OCI-LY7 (cell line): ENCODE measurements around the gene ACOT9. TPM values are rescaled to one million over a fixed set of nuclear protein-coding genes. Genes with fewer than 3 reads are reported as not detected.

Experiments
- BruUV-seq: library from RNA; stranded (reverse); fragments of 400-500 nt; replicated peaks from 2 replicates; lab custom pipeline; 2021; lab: Mats Ljungman, UMichigan
- CTCF ChIA-PET: fragments of 300-600 bp; sonication (Branson Sonifier 250); formaldehyde crosslinking; loops from one replicate; lab custom pipeline; 2022; ENCODE audit warnings: antibody characterized with exemption; ENCODE audit not compliant: unreplicated experiment; lab: Charles Lee
- POLR2A ChIA-PET: fragments of 300-600 bp; sonication (Branson Sonifier 250); formaldehyde crosslinking; loops from one replicate; lab custom pipeline; 2022; ENCODE audit warnings: antibody characterized with exemption; lab: Charles Lee
- DNase-seq: peaks from one replicate; pipeline ENCODE4 v3.0.0-alpha.2; 2015; ENCODE audit warnings: low spot score
- H2AFZ ChIP-seq: fragments of 200-600 bp; sonication (generic), shearing (Covaris generic); 2 replicates; pipeline ENCODE4 v1.6.1; 2014; ENCODE audit warnings: mild to moderate bottlenecking, antibody characterized with exemption, low read length, moderate library complexity
- H3K27ac ChIP-seq: fragments of 200-600 bp; sonication (generic); 2 replicates; pipeline ENCODE4 v1.5.1; 2014; ENCODE audit warnings: mixed run types, low read depth, mild to moderate bottlenecking, moderate library complexity, low read length, inconsistent platforms; ENCODE audit not compliant: poor library complexity, severe bottlenecking
- H3K36me3 ChIP-seq: fragments of 200-600 bp; sonication (generic); 2 replicates; pipeline ENCODE4 v1.6.1; 2014; ENCODE audit warnings: mild to moderate bottlenecking, antibody characterized with exemption, low read length, moderate library complexity, mixed read lengths; ENCODE audit not compliant: insufficient read depth
- H3K4me1 ChIP-seq: fragments of 200-600 bp; sonication (generic); 2 replicates; pipeline ENCODE4 v1.5.1; 2014; ENCODE audit warnings: mild to moderate bottlenecking, low read length; ENCODE audit not compliant: insufficient read depth, poor library complexity, severe bottlenecking
- H3K4me2 ChIP-seq: fragments of 200-600 bp; sonication (generic); 2 replicates; pipeline ENCODE4 v1.6.1; 2014; ENCODE audit warnings: mild to moderate bottlenecking, low read length
- H3K4me3 ChIP-seq: fragments of 200-600 bp; sonication (generic); 2 replicates; pipeline ENCODE4 v1.5.1; 2014; ENCODE audit warnings: mild to moderate bottlenecking, low read depth, low read length; ENCODE audit not compliant: poor library complexity, severe bottlenecking
- H3K79me2 ChIP-seq: fragments of 200-600 bp; sonication (generic); 2 replicates; pipeline ENCODE4 v1.6.1; 2016; ENCODE audit warnings: low read depth, mild to moderate bottlenecking, low read length, moderate library complexity, mixed read lengths; ENCODE audit not compliant: insufficient read depth
- H3K9me2 ChIP-seq: fragments of 200-600 bp; sonication (generic); 2 replicates; pipeline ENCODE4 v1.6.1; 2016; ENCODE audit warnings: mild to moderate bottlenecking, low read length, mixed read lengths; ENCODE audit not compliant: insufficient read depth
- H3K9me3 ChIP-seq: fragments of 200-600 bp; sonication (generic); 2 replicates; pipeline ENCODE4 v1.6.1; 2014; ENCODE audit warnings: mild to moderate bottlenecking, mixed run types, low read length, mixed read lengths
- H4K20me1 ChIP-seq: fragments of 200-600 bp; sonication (generic); 2 replicates; pipeline ENCODE4 v1.6.1; 2014; ENCODE audit warnings: mild to moderate bottlenecking, antibody characterized with exemption, low read length, moderate library complexity, mixed read lengths; ENCODE audit not compliant: insufficient read depth
- EZH2phosphoT487 ChIP-seq: fragments of 200-600 bp; sonication (generic); IDR thresholded peaks from 2 replicates; pipeline ENCODE4 v1.6.1; 2018; ENCODE audit warnings: low read depth, borderline replicate concordance, mild to moderate bottlenecking, mixed run types, antibody characterized with exemption, low read length, moderate library complexity, mixed read lengths
- intact Hi-C: fragments of 100-400 bp; cut with micrococcal nuclease; formaldehyde crosslinking; loops from one replicate; pipeline ENCODE4 v1.10.0; 2022; ENCODE audit not compliant: unreplicated experiment
- total RNA-seq, 2 experiments: library from RNA; depleted of rRNA in 1 of 2; stranded (reverse); fragments of >200 nt in 1 of 2; shearing (Covaris generic) in 1 of 2; gene quantifications; 2 replicates each; pipeline ENCODE4 v1.2.3, GENCODE V29; 2014 to 2022
- TF ChIP-seq, protein P1 (sequence below): fragments of 200-600 bp; sonication (generic); conservative IDR thresholded peaks from 2 replicates; pipeline ENCODE4 v1.5.1; 2014; ENCODE audit warnings: mild to moderate bottlenecking, antibody characterized with exemption, low read length, moderate library complexity, mixed read lengths

ACOT9 gene
- total RNA-seq, 2 experiments from 2014 or later = 1.9 to 10.6 TPM

DNA sequence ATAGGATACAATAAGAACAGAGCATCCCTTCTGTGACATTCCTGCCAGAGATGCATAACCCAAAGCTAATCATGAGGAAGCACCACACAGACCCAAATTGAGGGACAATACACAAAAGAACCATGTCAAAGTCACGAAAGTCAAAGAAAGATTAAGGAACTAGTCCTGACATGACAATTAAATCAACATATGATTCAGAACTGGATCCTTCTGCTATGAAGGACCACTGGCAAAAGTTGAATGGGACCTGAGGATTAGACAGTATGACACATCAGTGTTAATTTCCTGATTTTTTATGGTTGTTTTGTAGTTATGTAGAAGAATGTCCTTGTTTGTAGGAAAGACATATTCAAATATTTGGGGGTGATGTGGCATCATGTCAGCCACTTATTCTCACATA, 13.9 kb downstream of the ACOT9 start:
- BruUV-seq = no TSS peak
- no peaks in the 10 kb centered on the region for H3K36me3 ChIP-seq
- H3K4me2 ChIP-seq = no peak overlapping the region
- ChIA-PET POLR2A (no interaction called here), CTCF (no interaction called here)
- no peaks in the 10 kb centered on the region for H3K9me2 ChIP-seq
- H3K4me3 ChIP-seq = no peak overlapping the region
- H4K20me1 ChIP-seq = no peaks in the 10 kb centered on the region
- H2AFZ ChIP-seq = no peak overlapping the region
- intact Hi-C loops = no loop called here
- H3K27ac ChIP-seq = no peak overlapping the region
- no peaks in the 10 kb centered on the region for H3K79me2 ChIP-seq
- no peak for DNase-seq
- no peak for TF ChIP-seq EZH2phosphoT487
- TF ChIP-seq, protein P1, sequence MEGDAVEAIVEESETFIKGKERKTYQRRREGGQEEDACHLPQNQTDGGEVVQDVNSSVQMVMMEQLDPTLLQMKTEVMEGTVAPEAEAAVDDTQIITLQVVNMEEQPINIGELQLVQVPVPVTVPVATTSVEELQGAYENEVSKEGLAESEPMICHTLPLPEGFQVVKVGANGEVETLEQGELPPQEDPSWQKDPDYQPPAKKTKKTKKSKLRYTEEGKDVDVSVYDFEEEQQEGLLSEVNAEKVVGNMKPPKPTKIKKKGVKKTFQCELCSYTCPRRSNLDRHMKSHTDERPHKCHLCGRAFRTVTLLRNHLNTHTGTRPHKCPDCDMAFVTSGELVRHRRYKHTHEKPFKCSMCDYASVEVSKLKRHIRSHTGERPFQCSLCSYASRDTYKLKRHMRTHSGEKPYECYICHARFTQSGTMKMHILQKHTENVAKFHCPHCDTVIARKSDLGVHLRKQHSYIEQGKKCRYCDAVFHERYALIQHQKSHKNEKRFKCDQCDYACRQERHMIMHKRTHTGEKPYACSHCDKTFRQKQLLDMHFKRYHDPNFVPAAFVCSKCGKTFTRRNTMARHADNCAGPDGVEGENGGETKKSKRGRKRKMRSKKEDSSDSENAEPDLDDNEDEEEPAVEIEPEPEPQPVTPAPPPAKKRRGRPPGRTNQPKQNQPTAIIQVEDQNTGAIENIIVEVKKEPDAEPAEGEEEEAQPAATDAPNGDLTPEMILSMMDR = no peak
- H3K9me3 ChIP-seq = no peaks in the 10 kb centered on the region
- H3K4me1 ChIP-seq = no peaks in the 10 kb centered on the region

DNA sequence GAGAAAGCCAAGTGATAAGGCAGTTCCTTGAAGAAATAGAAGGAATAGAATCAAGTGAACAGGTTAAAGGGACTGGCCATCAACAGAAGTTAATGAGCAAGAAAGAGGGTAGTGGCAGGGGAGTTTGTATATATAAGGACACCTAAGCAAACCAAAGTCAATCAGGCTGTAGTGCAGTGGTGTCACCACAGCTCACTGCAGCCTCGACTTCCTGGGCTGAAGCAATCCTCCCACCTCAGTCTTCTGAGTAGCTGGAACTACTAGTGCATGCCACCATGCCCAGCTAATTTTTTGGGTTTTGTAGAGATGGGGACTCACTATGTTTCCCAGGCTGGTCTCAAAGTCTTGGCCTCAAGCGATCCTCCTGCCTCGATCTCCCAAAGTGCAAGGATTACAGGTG, 15.9 kb downstream of the ACOT9 start:
- CTCF ChIA-PET = no interaction called here
- Histone ChIP-seq H3K4me2 (no peak overlapping the region), H3K27ac (no peak overlapping the region), H4K20me1 (no peaks in the 10 kb centered on the region), H3K9me2 (no peaks in the 10 kb centered on the region), H3K79me2 (no peaks in the 10 kb centered on the region), H2AFZ (no peak overlapping the region), H3K36me3 (no peaks in the 10 kb centered on the region), H3K4me3 (no peak overlapping the region), H3K4me1 (no peaks in the 10 kb centered on the region), H3K9me3 (no peaks in the 10 kb centered on the region)
- no peak for DNase-seq
- POLR2A ChIA-PET = interaction anchor here (0.6 kb wide), 1 partner anchor 1087 kb away, joined by 4 read pairs; no protein-coding TSS in a partner anchor
- intact Hi-C loops = no loop called here
- no TSS peak for BruUV-seq
- no peak for TF ChIP-seq EZH2phosphoT487
- TF ChIP-seq, protein P1 = no peak

DNA sequence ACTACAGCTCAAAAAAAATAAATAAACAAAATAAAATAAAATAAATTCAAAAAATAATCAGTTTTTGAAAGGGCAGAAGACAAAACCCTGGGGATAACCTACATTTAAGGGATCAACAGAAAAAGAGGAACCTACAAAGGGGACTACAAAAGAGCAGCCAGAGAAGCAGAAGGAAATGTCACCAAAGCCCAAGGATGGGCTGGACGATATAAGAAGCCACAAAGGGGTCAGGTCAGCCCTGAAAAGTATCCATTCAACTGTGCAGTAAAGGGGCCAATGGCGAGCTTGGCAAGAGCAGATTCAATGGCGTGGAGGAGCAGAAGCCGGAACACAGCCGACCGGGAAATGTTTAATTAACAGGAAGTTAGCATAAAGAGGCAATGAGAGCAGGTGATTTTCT, 16.9 kb downstream of the ACOT9 start:
- BruUV-seq = no TSS peak
- DNase-seq = no peak

More for the DNA sequence above, 16.9 kb downstream of the ACOT9 start:
- ChIA-PET CTCF (no interaction called here), POLR2A (interaction anchor here (0.7 kb wide), 2 partner anchors 14 to 227 kb away, joined by 3 to 5 read pairs; no protein-coding TSS in a partner anchor)
- TF ChIP-seq EZH2phosphoT487 = no peak
- TF ChIP-seq, protein P1 = no peak
- H2AFZ ChIP-seq = no peak overlapping the region
- no peaks in the 10 kb centered on the region for H3K9me3 ChIP-seq
- intact Hi-C loops = no loop called here
- no peaks in the 10 kb centered on the region for H4K20me1 ChIP-seq
- no peak overlapping the region for H3K4me2 ChIP-seq
- no peak overlapping the region for H3K27ac ChIP-seq
- no peaks in the 10 kb centered on the region for H3K79me2 ChIP-seq
- H3K4me3 ChIP-seq = no peak overlapping the region
- H3K9me2 ChIP-seq = no peaks in the 10 kb centered on the region
- H3K4me1 ChIP-seq = no peaks in the 10 kb centered on the region
- no peaks in the 10 kb centered on the region for H3K36me3 ChIP-seq
